HG03097 (cell line): Measurements from ENCODE around the gene CD4.
"Not testable (repeated sequence)": the region's sequence is repeated elsewhere in the genome, so short reads cannot be mapped to it uniquely, and the experiment has no call there.

Experiments used
- ATAC-seq: cut with Tn5 transposase; IDR thresholded peaks from one replicate; pipeline ENCODE4 v1.9.1; 2021; ENCODE audit not compliant: unreplicated experiment, low FRiP score

The CD4 gene

GRCh38 chr12:6788972-6789924 is at the start of gene CD4:
TSS of gene CD4 (plus strand) at chr12:6789528. CDS start at chr12:6800139, 10,611 bp downstream.
- no peak for ATAC-seq

GRCh38 chr12:6742080-6742479 is 47.2 kb upstream of the CD4 start:
- ATAC-seq = not testable (repeated sequence)

GRCh38 chr12:6742834-6743233 is 46.5 kb upstream of the CD4 start:
- no peak for ATAC-seq

GRCh38 chr12:6743300-6743699 is 46.0 kb upstream of the CD4 start:
- ATAC-seq = not testable (repeated sequence)

GRCh38 chr12:6745741-6746525 is 43.4 kb upstream of the CD4 start:
- no peak for ATAC-seq

- ATAC-seq = no peak
Observed at GRCh38 chr12:6747216-6747615, 42.1 kb upstream of the CD4 start.

GRCh38 chr12:6748761-6749160 is 40.6 kb upstream of the CD4 start:
- ATAC-seq = no peak

- no peak for ATAC-seq
Observed at GRCh38 chr12:6750506-6750905, 38.8 kb upstream of the CD4 start.

GRCh38 chr12:6751767-6752166 is 37.6 kb upstream of the CD4 start:
- ATAC-seq = no peak

- ATAC-seq = no peak
Observed at GRCh38 chr12:6752167-6752920, 37.0 kb upstream of the CD4 start.

GRCh38 chr12:6752921-6753771 is 36.2 kb upstream of the CD4 start, which contains the start of gene MLF2:
TSS of gene MLF2 (minus strand) at chr12:6753141. CDS start at chr12:6752334, 807 bp downstream.
- ATAC-seq = peak; percentile 87

- ATAC-seq = no peak
Observed at GRCh38 chr12:6753772-6754356, 35.5 kb upstream of the CD4 start.

GRCh38 chr12:6754411-6754810 is 34.9 kb upstream of the CD4 start:
- no peak for ATAC-seq

- ATAC-seq = no peak
Observed at GRCh38 chr12:6757028-6757690, 32.2 kb upstream of the CD4 start.

GRCh38 chr12:6758506-6759095 is 30.7 kb upstream of the CD4 start:
- ATAC-seq = no peak

GRCh38 chr12:6759741-6760140 is 29.6 kb upstream of the CD4 start:
- ATAC-seq = no peak

GRCh38 chr12:6763380-6763779 is 25.9 kb upstream of the CD4 start:
- no peak for ATAC-seq

- peak; percentile 57 for ATAC-seq
Observed at GRCh38 chr12:6764011-6764828, 25.1 kb upstream of the CD4 start.
